Esophagus mucosa (tissue), 1 donor: ENCODE results near the gene STAP1. TPM values are rescaled to one million over a fixed set of nuclear protein-coding genes. Genes with fewer than 3 reads are reported as not detected.
"Not testable (repeated sequence)": the region's sequence is repeated elsewhere in the genome, so short reads cannot be mapped to it uniquely, and the experiment has no call there.

Experiments
- ATAC-seq: fragments of 200-7000 bp; cut with Tn5 transposase; one replicate; pipeline ENCODE4 v1.9.1; 2020
- total RNA-seq: library from RNA; stranded (reverse); gene quantifications from one replicate; pipeline ENCODE4 v1.2.4, GENCODE V29; 2023
- donor health status: DM: yes; HTN: yes; CAD: no.

The STAP1 gene
- total RNA-seq, result 0.24 TPM

DNA sequence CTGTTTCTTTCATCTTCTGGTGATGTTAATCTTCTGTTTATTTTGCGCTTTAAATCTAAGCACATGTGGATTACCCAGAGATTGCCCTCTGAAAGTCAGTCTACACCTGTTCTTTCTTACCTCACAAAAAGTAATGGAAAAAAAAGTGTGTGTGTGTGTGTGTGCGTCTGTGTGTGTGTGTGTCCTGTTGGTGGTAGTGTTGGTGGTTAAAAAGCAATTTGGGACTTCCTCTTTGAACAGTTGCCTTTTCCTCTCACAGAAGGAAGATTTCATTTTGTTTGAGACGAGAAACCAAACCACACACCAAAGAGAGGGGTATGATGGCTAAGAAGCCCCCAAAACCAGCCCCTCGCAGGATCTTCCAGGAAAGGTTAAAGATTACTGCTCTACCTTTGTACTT is at the start of gene STAP1:
Gene STAP1 (plus strand): TSS at position 235 of the 400 bp plus-strand sequence. CDS start 83 bp downstream, at position 318.
- peak; percentile 49 for ATAC-seq

- no peak for ATAC-seq
Observed at GRCh38 chr4:67512501-67512900, 46.0 kb upstream of the STAP1 start.

DNA sequence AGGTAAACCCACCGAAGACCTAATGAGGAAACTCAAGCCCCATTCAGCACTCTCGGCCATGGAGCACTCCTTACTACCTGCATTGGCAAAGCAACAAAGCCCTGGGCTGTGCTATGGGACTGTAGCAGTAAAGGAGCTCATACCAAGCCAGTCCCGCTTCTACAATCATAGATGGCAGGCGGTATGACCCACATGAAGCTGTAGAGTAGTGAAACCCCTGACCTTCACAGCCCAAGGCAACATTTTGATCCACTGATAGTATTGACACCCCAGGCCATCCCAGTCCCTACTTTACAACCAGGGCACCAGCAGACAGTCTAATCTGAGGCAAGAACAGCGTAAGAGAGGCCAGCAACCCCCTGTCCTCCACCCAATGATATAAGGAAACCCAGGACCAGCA is 38.4 kb upstream of the STAP1 start:
- ATAC-seq, result no peak

DNA sequence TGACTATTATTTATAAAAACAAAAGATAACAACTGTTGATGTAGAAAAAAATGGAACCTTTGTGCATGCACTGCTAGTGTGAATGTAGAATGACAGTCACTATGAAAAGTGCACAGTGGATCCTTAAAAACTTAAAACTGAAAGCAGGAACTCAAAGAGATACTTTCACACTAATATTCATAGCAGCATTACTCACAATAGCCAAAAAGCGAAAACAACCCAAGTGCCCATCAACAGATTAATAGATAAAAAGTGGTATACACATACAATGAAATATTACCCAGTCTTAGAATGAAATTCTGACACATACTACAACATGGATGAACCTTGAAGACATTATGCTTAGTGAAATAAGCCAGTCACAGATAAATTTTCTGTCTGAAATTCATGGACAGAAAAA is 37.0 kb upstream of the STAP1 start:
- no peak for ATAC-seq

GRCh38 chr4:67522230-67522629 is 36.3 kb upstream of the STAP1 start:
- ATAC-seq, result no peak

DNA sequence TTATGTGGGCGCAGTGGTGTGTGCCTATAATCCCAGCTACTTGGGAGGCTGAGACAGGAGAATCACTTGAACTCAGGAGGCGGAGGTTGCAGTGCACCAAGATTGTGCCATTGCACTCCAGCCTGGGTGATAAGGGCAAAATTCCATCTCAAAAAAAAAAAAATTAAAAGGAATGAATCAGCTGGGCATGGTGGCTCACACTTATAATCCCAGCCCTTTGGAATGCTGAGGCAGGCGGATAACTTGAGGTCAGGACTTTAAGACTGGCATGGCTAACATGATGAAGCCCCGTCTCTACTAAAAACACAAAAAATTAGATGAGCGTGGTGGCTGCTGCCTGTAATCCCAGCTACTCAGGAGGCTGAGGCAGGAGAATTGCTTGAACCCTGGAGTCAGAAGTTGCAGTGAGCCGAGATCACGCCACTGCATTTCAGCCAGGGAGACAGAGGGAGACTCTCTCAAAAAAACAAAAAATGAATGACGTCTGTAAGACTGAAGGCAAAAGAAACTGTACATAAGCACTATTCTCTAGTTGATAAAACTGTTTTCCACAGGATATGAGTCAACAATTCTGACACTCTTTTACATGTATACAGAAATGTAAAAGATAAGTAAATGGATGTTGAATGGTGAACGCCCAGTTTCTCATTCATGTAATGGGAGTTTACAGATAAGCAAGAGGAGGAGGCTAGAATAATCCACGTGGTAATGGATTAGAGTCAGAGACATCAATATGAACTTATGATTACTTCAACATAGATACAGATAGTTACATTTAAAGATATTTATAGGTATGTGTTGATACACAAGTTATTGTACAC is 35.5 kb upstream of the STAP1 start:
- ATAC-seq, result no peak

- not testable (repeated sequence) for ATAC-seq
Observed at GRCh38 chr4:67524140-67524539, 34.4 kb upstream of the STAP1 start.

GRCh38 chr4:67531379-67531962 is 27.1 kb upstream of the STAP1 start:
- ATAC-seq, result no peak

GRCh38 chr4:67532397-67532796 is 26.1 kb upstream of the STAP1 start:
- ATAC-seq, result not testable (repeated sequence)

GRCh38 chr4:67533112-67533511 is 25.4 kb upstream of the STAP1 start:
- ATAC-seq, result no peak

GRCh38 chr4:67535280-67535840 is 23.2 kb upstream of the STAP1 start:
- ATAC-seq, result no peak

GRCh38 chr4:67539830-67540229 is 18.7 kb upstream of the STAP1 start:
- ATAC-seq, result no peak

DNA sequence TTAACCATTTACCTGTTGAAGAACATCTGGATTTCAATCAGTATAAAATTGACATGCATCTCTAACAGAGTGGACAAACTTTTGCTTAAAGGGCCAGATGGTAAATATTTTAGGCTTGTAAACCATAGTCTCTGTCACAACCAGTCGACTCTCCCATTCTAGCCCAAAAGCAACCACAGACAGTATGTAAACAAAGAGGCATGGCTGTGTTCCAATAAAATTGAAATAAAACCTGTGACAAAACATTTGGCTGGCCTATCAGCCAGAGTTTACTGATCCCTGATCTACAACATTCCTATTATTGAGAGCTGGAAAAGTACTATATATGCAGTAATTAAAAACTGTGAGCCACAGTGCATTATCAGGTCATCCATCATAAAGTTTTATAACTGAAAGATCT is 16.5 kb upstream of the STAP1 start:
- no peak for ATAC-seq

- ATAC-seq, result peak; percentile 98
Observed at GRCh38 chr4:67545199-67546003, 13.1 kb upstream of the STAP1 start, which contains the start of gene CENPC. TSS of gene CENPC (minus strand) at chr4:67545503. CDS start at chr4:67545355, 148 bp downstream.

DNA sequence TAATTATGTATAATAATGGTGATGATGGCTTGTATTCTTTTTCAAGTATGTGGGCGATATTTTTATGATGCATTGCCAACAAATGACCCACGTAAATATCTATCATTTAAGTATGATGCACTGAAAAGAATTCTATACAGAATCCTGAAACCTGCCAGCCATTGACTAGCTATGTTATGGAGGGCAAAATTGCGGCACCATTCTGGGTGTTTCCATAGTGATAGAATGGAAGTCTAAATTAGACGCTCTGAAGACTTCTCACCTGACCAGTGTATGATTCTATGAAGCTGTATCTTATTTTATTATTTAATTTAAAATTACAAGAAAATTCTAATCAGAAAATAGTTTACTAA is 12.5 kb upstream of the STAP1 start:
- ATAC-seq, result no peak

DNA sequence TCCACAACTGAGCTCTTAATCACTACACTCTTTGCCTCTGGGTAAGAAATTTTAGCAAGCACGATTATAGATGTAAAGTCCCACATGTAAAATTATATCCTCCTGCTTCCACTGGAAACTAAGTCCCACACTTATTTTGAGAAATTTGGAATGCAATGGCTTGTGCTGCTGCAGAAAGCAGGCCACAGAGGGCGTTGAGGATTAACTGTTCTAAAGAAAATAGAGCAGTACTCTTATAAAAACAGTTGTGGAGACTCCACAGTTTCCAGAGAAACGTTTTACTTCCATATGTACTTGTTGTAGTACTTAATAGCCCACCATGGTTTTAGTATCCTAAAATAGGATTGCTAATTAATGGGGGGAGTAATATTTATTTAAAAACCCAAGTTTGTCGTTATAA is 11.6 kb upstream of the STAP1 start:
- ATAC-seq, result no peak

GRCh38 chr4:67549123-67549522 is 9.4 kb upstream of the STAP1 start:
- no peak for ATAC-seq

DNA sequence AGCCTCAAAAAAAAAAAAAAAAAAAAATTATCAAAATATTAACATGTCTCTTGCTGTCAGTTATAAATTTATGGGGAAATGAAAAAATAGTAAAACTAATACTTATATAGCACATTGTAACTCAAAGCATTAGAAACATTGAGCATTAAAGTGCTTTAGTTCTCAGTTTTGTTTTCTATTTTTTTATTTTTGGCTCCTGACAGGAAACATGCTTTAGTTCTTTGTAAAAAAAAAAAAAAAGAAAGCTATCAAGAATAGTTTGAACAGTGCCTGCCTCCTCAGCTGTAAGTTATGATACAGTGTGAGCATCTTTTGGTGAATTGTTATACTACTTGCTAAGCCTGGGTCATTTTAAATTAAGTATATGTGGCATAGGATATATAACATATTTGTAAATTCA is 8.1 kb upstream of the STAP1 start:
- no peak for ATAC-seq

GRCh38 chr4:67550857-67551256 is 7.7 kb upstream of the STAP1 start:
- no peak for ATAC-seq

DNA sequence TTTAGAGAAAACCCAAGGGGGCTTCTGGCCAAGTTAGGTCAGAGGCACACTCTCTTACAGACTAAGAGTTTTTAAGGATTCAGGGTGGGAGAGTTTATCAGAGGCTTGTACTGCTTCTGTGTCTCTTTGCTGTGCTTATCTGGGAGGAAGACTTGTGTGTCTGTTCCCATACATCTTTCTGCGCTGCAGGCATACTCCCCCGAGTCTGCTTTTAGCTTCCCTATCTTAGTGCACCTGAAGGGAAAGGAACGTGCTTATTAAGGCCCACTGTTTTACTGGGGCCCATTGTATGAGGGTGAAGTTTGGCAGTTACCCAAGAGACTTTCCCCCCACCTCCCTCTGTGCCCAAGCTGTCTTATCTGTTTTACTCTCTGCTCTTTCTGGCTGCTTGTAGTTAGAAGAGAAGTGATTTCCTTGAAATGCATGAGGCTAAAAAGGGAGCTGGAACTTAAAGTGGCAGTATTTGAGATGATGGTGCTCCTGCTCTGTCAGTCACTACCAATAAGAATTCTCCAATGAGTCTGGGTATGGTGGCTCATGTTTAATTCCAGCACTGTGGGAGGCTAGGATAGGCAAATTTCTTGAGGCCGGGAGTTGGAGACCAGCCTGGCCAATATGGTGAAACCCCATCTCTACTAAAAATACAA is 6.3 kb upstream of the STAP1 start:
- not testable (repeated sequence) for ATAC-seq

DNA sequence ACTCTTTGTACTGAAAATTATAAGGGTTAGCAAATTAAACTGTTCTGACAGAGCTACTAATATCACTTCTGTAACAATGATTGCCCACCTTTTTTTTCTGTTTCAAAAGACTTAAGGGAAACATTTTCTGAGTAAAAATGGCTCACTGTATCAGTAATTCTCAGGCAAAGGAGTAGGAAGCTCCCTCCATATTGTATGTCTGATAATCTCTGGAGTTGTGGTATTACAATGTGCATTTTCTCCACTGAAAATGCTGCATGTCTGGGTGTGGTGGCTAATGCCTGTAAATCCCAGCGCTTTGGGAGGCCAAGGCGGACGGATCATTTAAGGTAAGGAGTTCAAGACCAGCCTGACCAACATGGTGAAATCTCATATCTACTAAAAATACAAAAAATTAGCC is 4.4 kb upstream of the STAP1 start:
- no peak for ATAC-seq

- ATAC-seq, result no peak
Observed at GRCh38 chr4:67555447-67555846, 3.1 kb upstream of the STAP1 start.

GRCh38 chr4:67556436-67556835 is 2.1 kb upstream of the STAP1 start:
- no peak for ATAC-seq
